ENCODE data around the gene USH2A.

Gene USH2A

GRCh38 chr1:215767761-215768160, 655.5 kb downstream of the USH2A start:
- H3K27ac ChIP-seq: no peak overlapping the region
- no peak for DNase-seq (ENCODE audit: low read depth, low spot score)

- H3K27ac ChIP-seq: no peak overlapping the region
- DNase-seq (ENCODE audit: low read depth, low spot score): no peak
These were observed 656.7 kb downstream of the USH2A start for GRCh38 chr1:215766521-215766920.

- no peak for DNase-seq (ENCODE audit: low read depth, low spot score)
These were observed 657.4 kb downstream of the USH2A start for GRCh38 chr1:215765833-215766232.

GRCh38 chr1:215761446-215761845, 661.8 kb downstream of the USH2A start:
- H3K27ac ChIP-seq: no peak overlapping the region
- no peak for DNase-seq (ENCODE audit: low read depth, low spot score)

More at GRCh38 chr1:215765833-215766232, 657.4 kb downstream of the USH2A start:
- H3K27ac ChIP-seq: no peak overlapping the region

- no peak overlapping the region for H3K27ac ChIP-seq
- no peak for DNase-seq (ENCODE audit: low read depth, low spot score)
These were observed 669.1 kb downstream of the USH2A start for GRCh38 chr1:215754112-215754511.

- DNase-seq (ENCODE audit: low read depth, low spot score): no peak
- H3K27ac ChIP-seq: no peak overlapping the region
These were observed 673.8 kb downstream of the USH2A start for GRCh38 chr1:215749414-215749813.

- DNase-seq (ENCODE audit: low read depth, low spot score): no peak
- H3K27ac ChIP-seq: no peak overlapping the region
These were observed 674.8 kb downstream of the USH2A start for GRCh38 chr1:215748431-215748830.

GRCh38 chr1:215744419-215744818, 678.8 kb downstream of the USH2A start:
- H3K27ac ChIP-seq: no peak overlapping the region
- DNase-seq (ENCODE audit: low read depth, low spot score): no peak

- no peak overlapping the region for H3K27ac ChIP-seq
- DNase-seq (ENCODE audit: low read depth, low spot score): no peak
These were observed 684.2 kb downstream of the USH2A start for GRCh38 chr1:215739025-215739424.

- no peak for DNase-seq (ENCODE audit: low read depth, low spot score)
- no peak overlapping the region for H3K27ac ChIP-seq
These were observed 691.5 kb downstream of the USH2A start for GRCh38 chr1:215731699-215732098.

GRCh38 chr1:215730600-215730999, 692.6 kb downstream of the USH2A start:
- no peak overlapping the region for H3K27ac ChIP-seq
- DNase-seq (ENCODE audit: low read depth, low spot score): no peak

GRCh38 chr1:215728169-215728568, 695.1 kb downstream of the USH2A start:
- no peak overlapping the region for H3K27ac ChIP-seq
- DNase-seq (ENCODE audit: low read depth, low spot score): no peak

GRCh38 chr1:215720126-215720525, 703.1 kb downstream of the USH2A start:
- no peak overlapping the region for H3K27ac ChIP-seq
- no peak for DNase-seq (ENCODE audit: low read depth, low spot score)

- H3K27ac ChIP-seq: no peak overlapping the region
- DNase-seq (ENCODE audit: low read depth, low spot score): no peak
These were observed 703.7 kb downstream of the USH2A start for GRCh38 chr1:215719552-215719951.

- no peak for DNase-seq (ENCODE audit: low read depth, low spot score)
- no peak overlapping the region for H3K27ac ChIP-seq
These were observed 704.5 kb downstream of the USH2A start for GRCh38 chr1:215718575-215719287.

- DNase-seq (ENCODE audit: low read depth, low spot score): no peak
- H3K27ac ChIP-seq: no peak overlapping the region
These were observed 705.4 kb downstream of the USH2A start for GRCh38 chr1:215717677-215718426.

- DNase-seq (ENCODE audit: low read depth, low spot score): no peak
- H3K27ac ChIP-seq: no peak overlapping the region
These were observed 712.4 kb downstream of the USH2A start for GRCh38 chr1:215710899-215711225.

- H3K27ac ChIP-seq: no peak overlapping the region
- DNase-seq (ENCODE audit: low read depth, low spot score): no peak
These were observed 713.0 kb downstream of the USH2A start for GRCh38 chr1:215710036-215710898.

GRCh38 chr1:215704089-215704860, 719.0 kb downstream of the USH2A start:
- H3K27ac ChIP-seq: no peak overlapping the region
- DNase-seq (ENCODE audit: low read depth, low spot score): no peak

GRCh38 chr1:215682232-215682631, 741.0 kb downstream of the USH2A start:
- no peak overlapping the region for H3K27ac ChIP-seq
- DNase-seq (ENCODE audit: low read depth, low spot score): no peak
